HG02840 (cell line): ENCODE measurements around the gene CDH23.
"Not testable (repeated sequence)": the region's sequence is repeated elsewhere in the genome, so short reads cannot be mapped to it uniquely, and the experiment has no call there.

Experiments used
- ATAC-seq: cut with Tn5 transposase; IDR thresholded peaks from one replicate; pipeline ENCODE4 v1.9.1; 2021; ENCODE audit warnings: mild to moderate bottlenecking, moderate library complexity, moderate number of reproducible peaks; ENCODE audit not compliant: unreplicated experiment, low FRiP score

CDH23 gene

DNA sequence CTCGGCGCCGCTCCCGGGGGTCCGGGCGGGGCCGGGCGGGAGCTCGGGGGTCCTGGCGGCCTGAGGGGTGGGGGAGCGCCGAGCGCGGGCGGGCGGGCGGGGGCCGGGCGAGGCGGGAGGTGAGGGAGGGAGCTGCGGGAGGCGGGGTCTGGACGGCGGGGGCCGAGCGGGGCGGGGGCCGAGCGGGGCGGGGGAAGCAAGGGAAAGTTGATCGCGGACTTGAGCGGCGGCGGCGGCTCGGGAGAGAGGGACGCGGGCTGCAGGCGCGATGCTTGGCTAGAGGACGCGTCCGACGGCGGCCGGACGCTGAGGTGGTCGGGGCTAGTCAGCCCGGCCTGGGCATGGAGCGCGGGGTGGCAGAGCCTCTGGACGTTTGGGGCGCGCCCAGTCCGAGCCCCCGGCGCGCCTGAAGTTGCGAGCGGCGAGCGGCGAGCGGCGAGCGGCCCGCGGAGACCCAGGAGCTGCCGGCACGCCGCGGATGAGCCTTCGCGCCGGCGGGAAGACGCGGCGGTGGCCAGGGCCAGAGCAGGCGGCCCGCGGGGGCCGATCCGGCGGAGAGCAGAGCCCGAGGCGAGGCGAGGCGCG is at the start of gene CDH23:
Gene CDH23, plus strand, starts transcription at position 210 of the 585 bp plus-strand sequence. CDS start 42,912 bp downstream, outside the sequence.
- no peak for ATAC-seq

DNA sequence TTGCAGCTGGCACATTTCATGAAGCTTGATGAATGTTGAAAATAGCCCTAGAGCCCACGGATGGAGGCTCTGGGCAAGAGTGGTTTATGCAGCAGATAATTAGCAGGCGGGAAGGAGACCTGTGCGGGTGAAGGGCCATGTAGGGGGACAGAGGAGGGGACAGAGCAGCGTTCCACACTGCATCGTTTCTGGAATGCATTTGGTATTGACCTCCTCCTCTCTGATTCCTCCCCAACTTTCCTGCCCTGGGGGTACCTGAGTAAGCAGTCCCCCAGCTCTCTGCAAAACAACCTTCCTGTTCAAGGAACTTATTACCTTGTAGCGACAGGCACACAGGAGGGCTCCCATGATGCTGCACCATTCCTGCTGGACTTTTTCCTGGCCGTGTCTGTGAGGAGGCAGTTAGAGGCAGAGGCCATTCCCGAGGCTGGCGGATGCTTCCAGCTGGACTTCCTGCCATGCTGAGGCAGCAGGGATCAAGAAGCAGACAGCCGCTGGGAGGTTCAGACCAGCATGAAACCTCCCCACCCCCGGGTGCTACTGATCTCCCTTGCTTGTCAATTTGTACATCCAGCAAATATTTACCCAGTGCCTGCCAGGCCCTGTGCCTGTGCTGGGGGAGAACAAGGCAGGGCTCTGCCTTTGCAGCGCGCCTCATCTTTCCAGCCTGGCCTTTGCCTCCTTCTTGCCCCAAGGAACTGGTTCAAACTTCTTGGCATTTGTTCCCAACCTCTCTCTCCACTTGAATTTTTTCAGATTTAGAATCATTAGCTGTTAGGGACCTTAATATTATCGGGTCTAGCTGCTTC is 48.9 kb upstream of the CDH23 start:
- no peak for ATAC-seq

DNA sequence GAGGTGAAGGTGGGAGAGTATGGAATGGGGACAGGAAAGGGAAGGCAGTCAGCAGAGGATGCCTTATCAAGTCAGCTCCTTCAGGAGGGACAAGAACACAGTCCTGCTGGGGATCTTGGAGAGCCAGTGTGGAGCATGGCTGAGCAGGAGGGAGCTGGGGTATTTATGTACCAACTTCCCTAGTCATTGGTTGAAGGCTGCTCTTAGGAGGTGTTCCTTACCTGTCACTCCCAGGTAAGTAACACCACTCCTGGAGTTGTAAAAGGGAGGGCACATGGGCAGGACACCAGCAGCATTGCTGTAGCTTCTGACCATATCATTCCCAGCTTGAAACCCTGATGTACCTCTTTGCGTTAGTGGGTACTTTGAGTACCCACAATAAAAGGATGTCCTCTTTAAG is 47.9 kb upstream of the CDH23 start:
- no peak for ATAC-seq

DNA sequence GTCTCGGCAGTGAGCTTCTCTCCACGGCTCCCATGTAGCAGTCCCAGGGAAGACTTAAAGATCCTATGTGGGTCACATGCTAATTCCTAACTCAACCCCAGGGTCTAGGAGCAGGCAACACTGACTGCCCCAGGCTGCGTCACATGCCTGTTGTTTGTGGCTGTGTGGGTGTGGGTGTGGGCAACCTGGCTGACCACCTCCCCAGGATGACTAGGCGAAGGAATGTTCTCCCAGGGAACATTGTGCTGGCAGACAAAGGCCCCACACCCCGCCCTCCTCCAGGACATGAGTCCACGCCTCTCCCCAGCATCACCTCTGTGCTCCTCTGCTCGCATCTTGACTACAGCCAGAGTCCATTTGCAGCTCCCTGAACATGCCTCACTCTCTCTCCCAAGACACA is 47.3 kb upstream of the CDH23 start:
- no peak for ATAC-seq

DNA sequence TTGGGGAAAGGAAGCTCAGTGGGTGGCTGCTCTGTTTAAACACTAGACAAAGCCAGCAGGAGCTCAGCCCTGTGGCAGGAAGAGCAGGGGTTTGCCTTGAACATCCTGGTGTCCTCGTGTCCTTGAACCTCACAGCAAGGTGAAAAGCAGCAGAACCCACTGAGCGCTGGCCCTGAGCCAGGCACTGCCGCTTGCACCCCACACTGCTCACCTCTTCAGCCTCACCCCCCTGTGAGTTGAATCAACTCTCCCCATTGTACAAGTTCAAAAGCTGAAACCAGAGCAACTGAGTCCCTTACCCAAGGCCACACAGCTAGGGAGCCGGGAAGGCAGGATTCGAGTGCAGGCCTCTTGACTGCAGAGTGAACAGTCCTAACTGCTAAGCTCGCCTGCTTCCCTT is 45.6 kb upstream of the CDH23 start:
- no peak for ATAC-seq

DNA sequence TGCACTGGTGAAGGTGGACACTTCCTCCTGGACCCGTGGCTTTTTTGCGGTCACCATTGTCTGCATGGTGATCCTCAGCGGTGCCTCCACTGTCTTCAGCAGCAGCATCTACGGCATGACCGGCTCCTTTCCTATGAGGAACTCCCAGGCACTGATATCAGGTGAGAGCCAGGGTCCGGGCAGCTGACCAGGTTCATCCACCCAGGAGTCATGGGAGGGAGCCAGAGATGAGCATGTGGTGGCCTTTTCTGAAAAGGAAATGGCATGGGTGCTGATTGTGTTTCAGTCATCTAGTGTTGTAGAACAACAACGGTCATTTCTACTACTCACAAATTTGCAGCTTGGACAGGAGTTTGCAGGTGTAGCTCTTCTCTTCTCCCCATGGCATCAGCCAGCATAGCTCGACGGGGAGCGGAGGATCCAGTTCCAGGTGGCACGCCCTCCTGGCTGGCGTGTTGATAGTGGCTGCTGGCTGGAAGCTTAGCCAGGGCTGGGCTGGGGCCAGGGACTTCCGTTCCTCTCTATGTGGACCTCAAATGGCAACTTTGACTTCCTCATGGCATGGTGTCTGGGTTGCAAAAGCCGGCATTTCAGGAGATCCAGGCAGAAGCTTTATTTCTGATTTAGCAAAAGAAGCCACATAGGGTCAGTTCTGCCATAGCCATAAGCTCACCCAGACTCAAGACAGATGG is 44.9 kb upstream of the CDH23 start:
- ATAC-seq, result no peak

DNA sequence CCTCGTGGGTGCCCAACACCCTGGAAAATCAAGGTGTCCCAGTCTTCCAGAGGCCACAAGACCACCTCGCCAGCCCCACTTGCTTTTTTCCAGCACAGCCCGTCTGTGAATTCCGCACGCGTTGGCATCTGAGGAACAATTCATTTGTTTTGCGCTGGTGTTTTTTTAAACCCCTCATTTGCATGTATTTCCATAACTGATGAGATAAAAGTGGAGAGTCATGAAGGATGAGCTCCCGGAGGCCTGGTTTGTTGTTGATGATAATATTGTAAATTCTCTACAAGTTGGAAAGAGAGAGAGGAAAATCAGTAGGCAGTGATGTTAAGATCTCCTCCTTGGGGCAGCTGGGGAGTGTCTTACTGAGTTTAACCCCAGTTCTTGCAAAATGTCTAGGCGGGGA is 43.1 kb upstream of the CDH23 start:
- ATAC-seq, result no peak

DNA sequence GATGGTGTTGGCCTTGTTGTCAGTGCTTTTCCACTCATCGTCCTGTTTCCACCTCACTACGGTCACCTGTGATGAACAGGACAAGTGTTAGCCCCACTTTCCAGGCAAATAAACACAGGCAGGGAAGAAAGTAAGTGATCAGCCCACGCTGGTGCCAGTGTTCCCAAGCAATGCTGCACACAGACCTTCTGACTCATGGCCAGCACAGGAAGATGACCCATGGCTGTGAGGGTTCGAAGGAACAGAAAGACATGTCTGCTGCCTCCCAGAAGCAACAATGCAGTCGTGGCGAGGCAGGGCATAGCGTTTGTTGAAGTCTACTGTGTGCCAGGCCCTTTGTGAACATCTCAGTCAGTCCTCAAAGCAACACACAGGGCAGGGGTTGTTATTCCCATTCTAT is 41.9 kb upstream of the CDH23 start:
- ATAC-seq, result no peak

DNA sequence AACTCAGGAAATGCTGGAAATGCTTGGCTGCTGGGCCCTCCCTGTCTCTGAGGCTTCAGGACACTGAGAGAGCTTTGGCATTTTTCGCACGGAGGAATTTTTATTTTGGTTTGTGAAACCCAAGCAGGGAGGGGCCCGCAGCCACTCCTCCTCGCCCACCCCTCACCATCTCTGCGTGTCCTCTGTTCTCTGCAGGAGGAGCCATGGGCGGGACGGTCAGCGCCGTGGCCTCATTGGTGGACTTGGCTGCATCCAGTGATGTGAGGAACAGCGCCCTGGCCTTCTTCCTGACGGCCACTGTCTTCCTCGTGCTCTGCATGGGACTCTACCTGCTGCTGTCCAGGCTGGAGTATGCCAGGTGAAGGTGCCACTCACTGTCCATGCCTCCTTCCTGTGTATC is 40.8 kb upstream of the CDH23 start:
- ATAC-seq, result no peak

DNA sequence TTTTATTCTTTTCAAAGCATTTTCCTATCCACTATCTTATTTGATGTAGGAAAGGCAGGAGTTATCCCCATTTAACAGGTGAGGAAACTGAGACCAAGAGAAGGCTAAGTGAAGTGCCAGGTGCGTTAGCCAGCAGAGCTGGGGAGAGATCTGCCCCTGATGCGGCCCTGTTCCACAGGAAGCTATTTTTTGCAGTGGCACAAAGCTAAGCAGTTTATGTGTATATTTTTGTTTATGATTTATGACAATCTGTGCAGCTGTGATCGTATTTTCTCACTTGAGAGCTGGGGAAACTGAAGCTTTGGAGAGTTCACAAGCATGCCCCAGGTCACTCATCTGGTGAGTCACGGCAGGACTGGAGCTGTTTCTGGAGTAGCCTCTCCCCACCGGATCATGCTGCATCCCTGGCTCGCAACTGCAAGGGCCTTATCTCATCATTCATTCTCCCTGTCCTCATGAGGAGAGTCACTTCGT is 38.9 kb upstream of the CDH23 start:
- no peak for ATAC-seq

DNA sequence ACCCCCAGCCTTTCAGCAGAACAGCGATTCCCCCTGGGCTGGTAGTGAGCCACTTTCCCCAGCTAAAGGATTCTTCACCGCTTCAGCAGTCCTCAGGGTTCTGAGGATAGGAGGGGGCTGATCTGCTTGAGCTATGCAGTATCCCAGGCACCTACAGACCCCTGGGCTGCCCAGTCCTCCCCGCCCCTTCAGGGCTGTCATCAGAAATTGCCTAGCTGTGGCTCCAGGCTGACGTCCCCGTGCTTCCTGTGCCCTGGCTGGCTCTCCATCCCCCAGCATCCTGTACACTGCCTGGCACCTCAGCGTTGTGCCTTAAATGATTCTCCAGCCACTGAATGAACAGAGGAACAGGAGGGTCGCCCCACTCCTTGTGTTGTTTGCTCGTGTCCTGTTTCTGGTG is 38.4 kb upstream of the CDH23 start:
- ATAC-seq, result no peak

DNA sequence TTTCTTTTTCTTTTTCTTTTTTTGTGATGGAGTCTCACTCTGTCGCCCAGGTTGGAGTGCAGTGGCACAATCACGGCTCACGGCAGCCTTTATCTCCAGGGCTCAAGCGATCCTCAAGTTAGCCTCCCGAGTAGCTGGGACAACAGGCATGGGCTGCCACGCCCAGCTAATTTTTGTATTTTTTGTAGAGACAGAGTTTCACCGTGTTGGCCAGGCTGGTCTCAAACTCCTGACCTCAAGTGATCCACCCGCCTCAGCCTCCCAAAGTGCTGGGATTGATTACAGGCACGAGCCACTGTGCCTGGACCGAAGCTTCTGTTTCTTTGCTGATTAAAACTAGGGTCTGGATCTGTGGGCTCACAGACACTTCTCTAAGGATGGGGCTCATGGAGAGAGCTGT is 37.8 kb upstream of the CDH23 start:
- not testable (repeated sequence) for ATAC-seq

DNA sequence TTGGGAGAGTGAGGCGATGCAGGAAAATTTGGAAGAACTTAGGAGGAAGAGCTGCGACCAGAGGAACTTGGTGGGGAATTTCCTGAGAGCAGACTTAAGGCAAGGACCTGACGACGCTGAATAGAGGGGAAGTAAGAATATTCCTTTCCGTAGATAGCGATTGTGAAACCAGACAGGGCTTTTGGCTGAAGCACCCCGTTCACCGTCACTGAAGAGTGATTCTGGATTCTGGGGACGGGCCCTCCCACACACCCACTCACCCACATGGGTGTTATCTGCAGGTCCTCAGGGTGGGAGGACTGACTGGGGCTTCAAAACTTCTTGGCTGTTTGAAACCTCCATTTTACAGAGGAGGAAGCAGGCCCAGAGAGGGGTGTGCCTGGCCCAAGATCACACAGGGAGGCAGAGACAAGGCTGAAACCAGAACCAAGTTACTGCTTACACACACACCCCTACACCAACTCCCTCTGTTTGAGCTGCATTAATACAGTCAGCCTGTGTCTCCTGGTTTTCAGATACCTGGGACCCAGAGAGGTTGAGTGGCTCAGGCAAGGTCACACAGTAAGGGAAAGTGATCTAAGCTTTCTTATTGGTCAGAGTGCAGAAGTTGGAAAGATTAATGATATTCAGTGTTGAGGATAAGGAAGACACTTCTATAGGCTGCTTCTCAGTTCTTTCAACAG is 37.2 kb upstream of the CDH23 start:
- no peak for ATAC-seq

DNA sequence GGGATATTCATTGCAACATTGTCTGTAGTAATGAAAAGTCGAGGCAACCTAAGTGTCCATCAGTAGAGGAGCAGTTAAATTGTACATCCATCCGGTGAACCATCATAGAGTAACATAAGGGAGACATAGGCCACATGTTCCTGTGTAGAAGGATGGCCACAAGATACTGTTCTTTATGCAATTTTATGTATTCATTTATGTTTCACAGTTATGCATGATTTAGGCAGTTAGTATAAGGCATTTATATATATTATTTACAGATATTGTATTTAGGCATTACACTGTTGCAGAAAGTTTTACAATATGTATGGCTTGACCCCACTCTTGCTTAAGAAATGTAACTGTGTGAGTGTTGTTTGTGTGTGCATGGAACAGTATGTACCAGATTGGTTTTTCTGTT is 36.0 kb upstream of the CDH23 start:
- ATAC-seq, result no peak

DNA sequence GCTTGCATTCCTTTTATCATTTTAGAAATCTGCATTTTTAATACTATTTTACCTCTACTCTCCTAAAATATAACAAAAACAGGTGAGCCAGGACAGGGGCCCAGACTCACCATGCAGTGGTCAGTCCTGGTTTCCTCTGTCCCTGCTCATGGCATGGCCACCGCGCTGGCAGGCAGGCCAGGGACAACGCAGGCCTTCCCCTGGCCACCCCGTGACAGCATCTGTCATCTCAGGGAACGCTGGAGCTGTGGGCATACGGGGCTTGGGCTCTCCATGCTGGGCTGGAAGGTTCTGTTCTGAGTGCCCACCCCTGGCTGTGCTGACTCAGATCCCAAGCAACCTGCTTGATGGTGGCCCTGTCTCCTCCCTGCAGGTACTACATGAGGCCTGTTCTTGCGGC is 35.1 kb upstream of the CDH23 start:
- no peak for ATAC-seq

DNA sequence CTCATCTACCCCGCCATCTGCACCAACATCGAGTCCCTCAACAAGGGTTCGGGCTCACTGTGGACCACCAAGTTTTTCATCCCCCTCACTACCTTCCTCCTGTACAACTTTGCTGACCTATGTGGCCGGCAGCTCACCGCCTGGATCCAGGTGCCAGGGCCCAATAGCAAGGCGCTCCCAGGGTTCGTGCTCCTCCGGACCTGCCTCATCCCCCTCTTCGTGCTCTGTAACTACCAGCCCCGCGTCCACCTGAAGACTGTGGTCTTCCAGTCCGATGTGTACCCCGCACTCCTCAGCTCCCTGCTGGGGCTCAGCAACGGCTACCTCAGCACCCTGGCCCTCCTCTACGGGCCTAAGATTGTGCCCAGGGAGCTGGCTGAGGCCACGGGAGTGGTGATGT is 34.6 kb upstream of the CDH23 start:
- ATAC-seq, result no peak

DNA sequence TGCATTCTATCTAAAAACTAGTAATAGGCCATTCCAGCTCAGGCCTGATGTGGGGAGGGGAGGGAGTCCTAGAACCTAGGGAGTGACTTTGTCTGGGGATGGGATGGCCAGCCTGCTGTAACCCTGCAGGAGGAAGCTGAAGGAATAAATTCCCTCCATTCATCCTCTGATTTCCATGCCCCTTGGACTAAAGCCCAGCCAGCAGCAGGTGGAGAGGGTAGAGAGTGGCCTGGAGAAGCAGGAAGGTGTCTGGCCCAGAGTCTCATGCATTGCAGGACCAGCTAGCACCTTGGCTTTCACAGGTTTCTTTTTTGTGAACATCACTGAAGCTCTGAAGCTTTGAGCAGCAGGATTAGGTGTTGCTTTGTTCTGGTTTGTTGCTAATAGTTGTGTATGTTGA is 32.8 kb upstream of the CDH23 start:
- no peak for ATAC-seq

DNA sequence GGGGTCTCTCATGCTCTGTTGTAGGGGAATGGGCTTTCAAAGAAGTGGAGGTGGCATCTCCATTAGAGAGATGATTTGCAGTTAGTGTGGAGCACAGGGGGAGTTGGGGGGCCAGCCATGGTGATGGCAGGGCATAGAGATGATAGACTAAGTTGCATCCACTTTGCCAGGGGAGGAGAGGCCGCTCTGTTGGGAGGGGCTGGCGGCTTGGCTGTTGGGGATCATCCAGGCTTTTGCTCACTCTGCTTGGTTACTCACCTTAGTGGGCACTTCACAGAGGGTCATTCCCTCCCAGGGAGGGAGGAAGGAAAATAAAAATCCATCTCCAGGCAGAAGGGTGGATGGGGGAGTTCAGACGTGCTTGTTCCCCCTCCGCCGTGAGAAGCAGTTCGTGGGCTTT is 31.4 kb upstream of the CDH23 start:
- ATAC-seq, result no peak

DNA sequence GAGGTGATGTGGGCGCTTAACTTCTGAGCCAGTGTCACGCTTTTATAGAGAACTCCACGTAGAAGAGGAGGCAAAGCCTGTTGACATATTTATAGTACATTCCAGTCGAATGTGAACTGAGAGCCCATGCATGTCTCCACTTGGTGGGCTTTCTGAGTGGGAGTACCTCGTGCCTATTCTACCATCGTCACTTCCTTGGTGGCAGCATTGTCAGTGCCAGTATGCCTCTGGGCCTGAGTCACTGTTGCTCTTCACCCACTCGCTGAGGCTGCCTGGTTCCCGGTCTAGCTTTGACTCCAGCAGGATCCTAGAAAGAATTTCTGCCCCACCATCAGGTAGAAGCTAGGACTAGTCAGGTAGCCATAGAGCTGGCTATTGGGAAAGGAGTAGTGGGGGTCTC is 30.0 kb upstream of the CDH23 start:
- ATAC-seq, result no peak

DNA sequence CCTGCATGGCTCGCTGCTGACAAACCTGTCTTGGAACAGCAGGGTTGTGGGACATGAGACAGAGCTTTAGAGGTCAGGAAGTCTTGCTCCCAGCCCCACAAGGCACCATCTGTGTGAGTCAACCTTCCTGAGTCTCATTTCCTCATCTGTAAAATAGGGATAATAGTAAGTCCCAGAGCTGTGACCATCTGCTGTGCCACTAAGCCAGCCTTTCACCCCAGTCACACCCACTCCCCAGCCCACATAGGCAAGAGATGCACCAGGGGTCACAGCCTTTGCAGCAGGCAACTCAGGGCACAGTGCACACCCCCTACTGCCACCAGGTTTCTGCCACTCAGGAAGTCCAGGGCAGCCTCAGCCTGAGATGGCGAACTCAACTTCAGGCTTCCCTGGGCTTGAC is 29.4 kb upstream of the CDH23 start:
- no peak for ATAC-seq

DNA sequence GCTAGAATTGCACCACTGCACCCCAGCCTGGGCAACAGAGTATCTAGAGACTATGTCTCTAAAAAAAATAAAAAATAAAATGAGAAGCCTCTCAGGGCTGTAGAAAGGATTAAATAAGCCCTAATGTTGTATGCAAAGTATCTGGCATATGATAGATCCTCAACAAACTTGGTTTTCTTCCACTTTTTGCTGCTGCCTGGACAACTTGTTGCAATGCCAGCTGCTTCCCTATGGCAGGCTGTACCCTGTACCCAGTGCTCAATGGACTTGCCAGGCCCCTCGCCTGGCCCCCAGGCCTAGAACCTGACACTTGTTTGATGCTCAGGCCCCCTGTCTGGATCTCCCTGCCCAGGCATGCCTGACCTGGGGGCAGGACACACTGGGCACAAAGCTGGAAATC is 28.5 kb upstream of the CDH23 start:
- ATAC-seq, result no peak
